SK-N-MC (cell line): ENCODE measurements around the gene MS4A12.
"Not testable (repeated sequence)": the region's sequence is repeated elsewhere in the genome, so short reads cannot be mapped to it uniquely, and the experiment has no call there.

Source experiments
- DNase-seq: peaks from one replicate; pipeline ENCODE4 v3.0.0-alpha.2; 2011; ENCODE audit warnings: low read depth, low spot score
- H3K27ac ChIP-seq: fragments of 200-600 bp; sonication (generic); 2 replicates; pipeline ENCODE4 v1.5.1; 2016; ENCODE audit warnings: mixed run types
- H3K36me3 ChIP-seq: fragments of 200-600 bp; sonication (generic); 2 replicates; pipeline ENCODE4 v1.6.1; 2017; ENCODE audit warnings: antibody characterized with exemption, low read length, mixed read lengths; ENCODE audit not compliant: insufficient read depth
- H3K4me3 ChIP-seq: fragments of 200-600 bp; sonication (generic); 2 replicates; pipeline ENCODE4 v1.5.1; 2016
- H3K9ac ChIP-seq: fragments of 200-600 bp; sonication (generic); 2 replicates; pipeline ENCODE4 v1.8.0; 2017; ENCODE audit warnings: mixed run types, mixed read lengths; ENCODE audit not compliant: insufficient read length
- H3K9me3 ChIP-seq: fragments of 200-600 bp; sonication (generic); 2 replicates; pipeline ENCODE4 v1.6.1; 2017; ENCODE audit warnings: low read depth, mild to moderate bottlenecking, antibody characterized with exemption, low read length, moderate library complexity, mixed read lengths
- EZH2 ChIP-seq: fragments of 200-600 bp; sonication (generic); IDR thresholded peaks from one replicate; pipeline ENCODE4 v1.6.1; 2017; ENCODE audit warnings: antibody characterized with exemption
- FOXP2 ChIP-seq: optimal IDR thresholded peaks from 2 replicates; pipeline ENCODE3; 2011; ENCODE audit warnings: mild to moderate bottlenecking, moderate library complexity; ENCODE audit not compliant: insufficient read depth; ENCODE audit errors: extremely low read length, control extremely low read depth
- POLR2AphosphoS5 ChIP-seq: IDR thresholded peaks from 2 replicates; pipeline ENCODE4 v1.6.1; 2012; ENCODE audit warnings: mild to moderate bottlenecking, low read depth, low read length, borderline replicate concordance

Gene MS4A12

DNA sequence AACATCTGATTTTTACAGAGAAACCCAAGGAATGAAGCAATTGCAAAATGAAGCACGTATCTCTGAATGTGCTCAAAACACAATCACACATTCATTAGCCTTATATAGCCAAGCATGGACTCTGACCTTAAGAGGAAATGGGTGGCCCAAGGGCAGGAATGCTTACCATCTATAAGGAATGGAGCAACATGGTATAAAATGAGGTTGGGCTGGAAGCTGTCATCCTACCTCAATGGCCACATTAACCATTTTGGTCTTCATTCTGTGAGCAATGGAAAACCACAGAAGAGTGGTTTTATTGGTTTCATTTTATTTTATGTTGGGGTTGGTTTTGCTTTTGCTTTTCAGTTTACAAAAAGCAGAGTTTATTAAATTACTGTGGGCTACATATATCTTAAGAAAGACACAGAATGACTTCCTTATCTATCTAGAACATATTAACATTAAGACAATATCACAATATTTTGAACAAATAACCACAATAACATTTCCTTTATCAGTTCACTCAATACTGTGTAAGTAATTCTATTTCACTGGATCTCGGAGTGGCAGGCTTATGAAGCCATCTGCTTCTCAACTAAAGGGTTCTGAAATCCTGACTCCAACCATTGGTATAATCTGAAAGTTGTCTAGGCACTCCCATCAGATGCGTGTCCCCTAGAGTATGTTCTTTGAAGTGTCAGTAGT lies 11.8 kb downstream of the MS4A12 start:
- no peak overlapping the region for H3K27ac ChIP-seq
- H3K36me3 ChIP-seq, result no peaks in the 10 kb centered on the region
- H3K9me3 ChIP-seq, result no peaks in the 10 kb centered on the region
- no peak overlapping the region for H3K4me3 ChIP-seq
- TF ChIP-seq POLR2AphosphoS5 (no peak), FOXP2 (no peak), EZH2 (no peak)
- H3K9ac ChIP-seq, result no peak overlapping the region
- no peak for DNase-seq

DNA sequence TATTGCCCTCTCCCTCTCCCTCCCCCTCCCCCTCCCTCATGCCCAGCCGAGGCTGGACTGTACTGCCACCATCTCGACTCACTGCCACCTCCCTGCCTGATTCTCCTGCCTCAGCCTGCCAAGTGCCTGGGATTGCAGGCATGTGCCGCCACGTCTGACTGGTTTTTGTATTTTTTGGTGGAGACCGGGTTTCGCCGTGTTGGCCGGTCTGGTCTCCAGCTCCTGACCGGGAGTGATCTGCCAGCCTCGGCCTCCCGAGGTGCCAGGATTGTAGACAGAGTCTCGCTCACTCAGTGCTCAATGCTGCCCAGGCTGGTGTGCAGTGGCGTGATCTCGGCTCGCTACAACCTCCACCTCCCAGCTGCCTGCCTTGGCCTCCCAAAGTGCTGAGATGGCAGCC lies 17.0 kb downstream of the MS4A12 start:
- DNase-seq, H3K9ac ChIP-seq: not testable (repeated sequence)

GRCh38 chr11:60510209-60510608 lies 17.6 kb downstream of the MS4A12 start:
- not testable (repeated sequence) for H3K4me3 ChIP-seq, DNase-seq, H3K36me3 ChIP-seq, H3K9ac ChIP-seq, H3K27ac ChIP-seq, H3K9me3 ChIP-seq

More for the DNA sequence above, 17.0 kb downstream of the MS4A12 start:
- not testable (repeated sequence) for H3K36me3 ChIP-seq, H3K9me3 ChIP-seq, H3K4me3 ChIP-seq, H3K27ac ChIP-seq

- DNase-seq, result no peak
- no peak for TF ChIP-seq POLR2AphosphoS5
- no peak for TF ChIP-seq FOXP2
- no peak for TF ChIP-seq EZH2
- Histone ChIP-seq H3K9ac (no peak overlapping the region), H3K36me3 (no peaks in the 10 kb centered on the region), H3K4me3 (no peak overlapping the region), H3K27ac (no peak overlapping the region), H3K9me3 (no peaks in the 10 kb centered on the region)
These were observed 18.8 kb downstream of the MS4A12 start for GRCh38 chr11:60511393-60511792.

DNA sequence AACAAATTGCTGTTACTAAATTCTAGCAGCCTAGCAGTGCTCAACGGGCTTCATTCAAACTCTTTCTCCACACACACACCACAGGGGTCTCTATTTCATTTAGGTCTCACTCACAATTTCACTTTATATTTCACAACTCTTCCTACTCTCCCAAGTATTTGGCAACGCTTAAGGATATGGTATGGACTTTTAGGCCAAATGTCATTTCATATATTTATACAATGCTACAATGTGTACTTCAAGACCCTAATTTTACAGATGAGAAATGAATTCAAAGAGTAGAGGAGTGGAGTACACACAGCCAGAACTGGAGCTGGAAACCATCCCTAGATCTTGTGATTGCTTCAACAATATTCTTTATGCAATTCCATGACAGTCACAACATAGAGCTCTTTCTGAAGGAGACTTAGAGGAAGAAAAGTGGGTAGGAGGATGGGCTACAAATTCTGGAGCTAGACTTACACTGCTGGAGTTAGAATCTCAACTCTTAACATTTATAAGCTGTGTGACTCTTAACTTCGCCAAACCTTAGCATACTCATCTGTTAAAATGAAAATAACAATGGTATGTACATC lies 20.2 kb downstream of the MS4A12 start:
- Histone ChIP-seq H3K27ac (no peak overlapping the region), H3K9ac (no peak overlapping the region), H3K36me3 (no peaks in the 10 kb centered on the region), H3K9me3 (no peaks in the 10 kb centered on the region), H3K4me3 (no peak overlapping the region)
- no peak for TF ChIP-seq FOXP2
- no peak for TF ChIP-seq POLR2AphosphoS5
- TF ChIP-seq EZH2, result no peak
- DNase-seq, result no peak

DNA sequence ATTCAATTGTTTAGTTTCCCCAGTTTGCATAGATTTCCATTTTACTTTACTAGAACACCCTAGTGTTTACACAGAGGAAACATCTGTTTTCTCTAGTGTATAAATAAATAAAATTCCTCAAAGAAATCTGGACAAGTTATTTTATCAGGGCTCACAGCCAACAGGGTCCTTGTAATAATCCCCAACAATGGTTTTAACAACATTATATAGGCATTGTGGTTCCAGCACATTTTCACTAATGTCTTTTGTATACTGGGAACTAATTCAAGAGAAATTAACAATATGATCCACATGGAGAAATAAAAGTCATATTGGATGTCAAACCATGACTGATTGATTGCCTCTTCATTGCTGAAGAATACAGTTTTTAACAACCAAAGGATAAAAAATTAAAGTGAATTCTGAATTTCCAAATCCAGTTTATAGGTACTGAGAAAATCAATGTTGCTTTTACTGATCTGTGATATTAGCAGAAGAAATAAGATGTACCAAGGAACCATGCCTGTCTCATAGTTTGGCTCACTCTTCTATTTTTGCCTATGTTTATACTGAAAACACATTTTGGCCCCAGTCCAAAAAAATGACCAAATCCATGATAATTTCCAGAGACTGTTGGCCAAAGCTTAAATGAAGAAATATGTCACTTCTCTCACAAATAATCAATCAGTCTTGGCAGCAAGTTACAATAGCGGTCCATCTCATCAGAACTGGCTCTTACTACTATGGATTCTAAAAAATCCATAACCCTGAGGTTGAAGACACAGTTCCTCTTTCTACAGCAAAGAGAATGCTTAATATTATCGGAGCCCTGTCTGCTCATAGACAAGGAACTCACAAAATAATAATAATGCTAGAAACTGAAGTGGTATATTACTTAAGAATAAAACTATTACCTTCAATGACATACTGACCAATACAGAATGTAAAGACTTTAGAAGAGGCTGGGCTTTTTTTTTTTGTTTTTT lies 21.2 kb downstream of the MS4A12 start:
- TF ChIP-seq FOXP2 (no peak), POLR2AphosphoS5 (no peak), EZH2 (no peak)
- no peak for DNase-seq
- Histone ChIP-seq H3K4me3 (no peak overlapping the region), H3K9ac (no peak overlapping the region), H3K9me3 (no peaks in the 10 kb centered on the region), H3K36me3 (no peaks in the 10 kb centered on the region), H3K27ac (no peak overlapping the region)

GRCh38 chr11:60515144-60515855 lies 22.7 kb downstream of the MS4A12 start, which contains the start of gene MS4A13:
Gene MS4A13 (plus strand): TSS chr11:60515392. CDS start chr11:60518084, 2,692 bp downstream.
- Histone ChIP-seq H3K9ac (no peak within 1 kb of the TSS), H3K4me3 (no peak within 1 kb of the TSS)
- no peak for TF ChIP-seq FOXP2
- no peak for TF ChIP-seq POLR2AphosphoS5
- no peak for TF ChIP-seq EZH2

GRCh38 chr11:60528465-60528864 lies 35.9 kb downstream of the MS4A12 start:
- Histone ChIP-seq H3K27ac (no peak overlapping the region), H3K4me3 (no peak overlapping the region)

More at GRCh38 chr11:60515144-60515855, 22.7 kb downstream of the MS4A12 start, which contains the start of gene MS4A13:
- DNase-seq, result no peak
- H3K27ac ChIP-seq, result no peak within 1 kb of the TSS
- no peaks in the 10 kb centered on the region for H3K36me3 ChIP-seq
- no peaks in the 10 kb centered on the region for H3K9me3 ChIP-seq

More at GRCh38 chr11:60528465-60528864, 35.9 kb downstream of the MS4A12 start:
- Histone ChIP-seq H3K9me3 (no peaks in the 10 kb centered on the region), H3K9ac (no peak overlapping the region), H3K36me3 (no peaks in the 10 kb centered on the region)
- no peak for DNase-seq
- TF ChIP-seq POLR2AphosphoS5 (no peak), EZH2 (no peak), FOXP2 (no peak)
